ENCODE measurements around the gene JADE2.

DNA sequence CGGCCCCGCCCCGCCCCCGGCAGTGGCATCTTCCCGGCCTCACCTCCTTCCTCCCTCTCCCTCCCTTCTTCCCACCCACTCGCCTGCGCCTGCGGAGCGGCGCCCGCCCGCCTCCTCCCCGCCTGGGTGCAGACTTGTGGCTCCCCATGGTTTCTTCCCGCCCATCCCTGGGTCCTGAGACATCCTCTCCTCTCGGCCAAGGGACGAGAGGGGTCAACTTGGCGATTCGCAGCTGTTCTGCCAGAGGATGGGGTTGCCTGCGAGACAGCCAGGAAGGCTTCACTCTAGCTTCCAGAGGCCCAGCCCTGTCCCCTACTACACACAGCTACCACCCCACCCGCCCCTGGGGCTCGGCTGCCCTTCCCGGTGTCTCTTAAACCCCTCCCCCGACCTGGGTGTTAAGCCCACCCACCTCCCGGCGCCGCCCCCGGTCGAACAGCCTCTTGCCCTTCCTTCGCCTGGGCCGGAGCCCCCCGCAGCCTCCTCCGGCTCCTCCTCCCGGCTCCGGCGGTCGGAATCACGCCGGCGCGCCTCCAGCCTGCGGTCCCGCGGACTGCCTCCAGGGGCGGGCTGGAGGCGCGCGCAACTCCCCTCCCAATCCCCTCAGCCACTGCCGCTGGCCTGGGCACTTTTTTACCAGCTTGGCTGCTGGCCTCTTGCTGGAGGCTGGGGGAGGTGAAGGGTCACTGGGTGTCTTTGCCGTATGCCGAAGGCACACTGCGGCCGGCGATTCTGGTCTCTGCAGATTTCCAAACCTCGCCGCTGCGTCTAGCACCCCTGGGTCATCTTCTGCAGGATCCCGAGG lies 1.9 kb downstream of the JADE2 start:
- TF ChIP-seq PATZ1 (CRISPR knock-in tag; IDR thresholded peaks at IDR 0.05; ENCODE audit: borderline replicate concordance) (no peak), RARB (CRISPR knock-in tag; IDR thresholded peaks at IDR 0.05) (no peak), ZNF70 (CRISPR knock-in tag; IDR thresholded peaks at IDR 0.05) (no peak), ISL1 (CRISPR knock-in tag; IDR thresholded peaks at IDR 0.05) (no peak), OSR1 (CRISPR knock-in tag; IDR thresholded peaks at IDR 0.05) (no peak), ZNF565 (CRISPR knock-in tag; conservative IDR thresholded peaks at IDR 0.05; ENCODE audit: low read depth) (no peak), TCF4 (CRISPR knock-in tag; IDR thresholded peaks at IDR 0.05; ENCODE audit: borderline replicate concordance) (no peak), ARNTL (CRISPR knock-in tag; IDR thresholded peaks at IDR 0.05; ENCODE audit: borderline replicate concordance, low read depth) (no peak), ZFP30 (CRISPR knock-in tag; IDR thresholded peaks at IDR 0.05) (no peak), ZFP3 (CRISPR knock-in tag; IDR thresholded peaks at IDR 0.05) (0 out of 2 replicates have a peak, but pooled peaks have one; percentile 28)

Data from SK-N-SH treated with all-trans-retinoic acid at 6 μM for 48 hours (cell line).